GM12878 (cell line): ENCODE results near the gene ZNF462. TPM values are rescaled to one million over a fixed set of nuclear protein-coding genes. Genes with fewer than 3 reads are reported as not detected.
A peak's percentile ranks its signal among the peaks of the same experiment; 100 is the strongest.

Experiments
- ATF7 ChIP-seq: fragments of 450-650 bp; IDR thresholded peaks from 2 replicates; pipeline ENCODE4 v1.6.1; 2016; ENCODE audit warnings: low read depth, mild to moderate bottlenecking
- BCL3 ChIP-seq: IDR thresholded peaks from 2 replicates; pipeline ENCODE4 v1.6.1; 2011; ENCODE audit warnings: borderline replicate concordance, low read depth, mild to moderate bottlenecking, moderate library complexity, low read length; ENCODE audit not compliant: insufficient read depth, poor library complexity, severe bottlenecking
- CBX3 ChIP-seq: fragments of 200-600 bp; sonication (generic); IDR thresholded peaks from 2 replicates; pipeline ENCODE4 v1.6.1; 2016; ENCODE audit warnings: low read depth, borderline replicate concordance
- CREB1 ChIP-seq: IDR thresholded peaks from 2 replicates; pipeline ENCODE4 v1.6.1; 2012; ENCODE audit warnings: low read depth, mild to moderate bottlenecking, inconsistent platforms
- DPF2 ChIP-seq: fragments of 450-650 bp; IDR thresholded peaks from 2 replicates; pipeline ENCODE4 v1.6.1; 2017; ENCODE audit warnings: mild to moderate bottlenecking
- EGR1 ChIP-seq, 2 experiments: IDR thresholded peaks; 1 replicate in 1 of 2; 2 replicates in 1 of 2; pipeline ENCODE4 v1.6.1; 2011 to 2012; ENCODE audit warnings: low read depth in 2 of 2, low read length in 2 of 2, borderline replicate concordance in 1 of 2, mild to moderate bottlenecking in 1 of 2, moderate library complexity in 1 of 2
- EP300 ChIP-seq, 2 experiments: fragments of 150-350 bp in 1 of 2; IDR thresholded peaks; 2 replicates each; pipeline ENCODE4 v1.6.1; 2011 to 2012; ENCODE audit warnings: low read depth in 2 of 2, low read length in 2 of 2, borderline replicate concordance in 1 of 2, improper control_type of control experiment in 1 of 2, inconsistent platforms in 1 of 2; ENCODE audit not compliant: control insufficient read depth in 1 of 2
- FOXM1 ChIP-seq: IDR thresholded peaks from 2 replicates; pipeline ENCODE4 v1.6.1; 2012; ENCODE audit warnings: low read depth, mild to moderate bottlenecking, inconsistent platforms, low read length, moderate library complexity
- HDAC6 ChIP-seq: fragments of 200-600 bp; sonication (generic); IDR thresholded peaks from one replicate; pipeline ENCODE4 v1.8.0; 2017; ENCODE audit warnings: antibody characterized with exemption; ENCODE audit not compliant: unreplicated experiment
- IKZF1 ChIP-seq: fragments of 450-650 bp; conservative IDR thresholded peaks from 2 replicates; pipeline ENCODE4 v1.6.1; 2017; ENCODE audit warnings: antibody characterized with exemption, mild to moderate bottlenecking
- MEF2B ChIP-seq: fragments of 450-650 bp; IDR thresholded peaks from 2 replicates; pipeline ENCODE4 v1.6.1; 2018; ENCODE audit warnings: mild to moderate bottlenecking, moderate library complexity; ENCODE audit not compliant: partially characterized antibody, poor library complexity, severe bottlenecking
- NR2C1 ChIP-seq: fragments of 450-650 bp; IDR thresholded peaks from 2 replicates; pipeline ENCODE4 v1.6.1; 2017; ENCODE audit warnings: antibody characterized with exemption, mild to moderate bottlenecking, moderate library complexity
- PBX3 ChIP-seq: IDR thresholded peaks from 2 replicates; pipeline ENCODE4 v1.6.1; 2011; ENCODE audit warnings: mild to moderate bottlenecking, low read depth, low read length, moderate library complexity; ENCODE audit not compliant: insufficient replicate concordance
- POLR2AphosphoS5 ChIP-seq: IDR thresholded peaks from 2 replicates; pipeline ENCODE4 v1.6.1; 2011; ENCODE audit warnings: mild to moderate bottlenecking, low read length, inconsistent platforms
- RCOR1 ChIP-seq: conservative IDR thresholded peaks from 2 replicates; pipeline ENCODE4 v1.6.1; 2012; ENCODE audit warnings: low read depth, low read length, improper control_type of control experiment
- SUZ12 ChIP-seq: fragments of 200-600 bp; sonication (generic); IDR thresholded peaks from one replicate; pipeline ENCODE4 v1.6.1; 2018; ENCODE audit warnings: antibody characterized with exemption, mild to moderate bottlenecking; ENCODE audit not compliant: unreplicated experiment
- TARDBP ChIP-seq: IDR thresholded peaks from 2 replicates; pipeline ENCODE4 v1.6.1; 2016; ENCODE audit warnings: borderline replicate concordance
- ZBTB11 ChIP-seq: fragments of 450-650 bp; formaldehyde crosslinking; IDR thresholded peaks from 2 replicates; pipeline ENCODE4 v1.5.0; 2022; ENCODE audit warnings: mild to moderate bottlenecking, missing genetic modification characterization
- ZBTB4 ChIP-seq: fragments of 450-650 bp; formaldehyde crosslinking; IDR thresholded peaks from 2 replicates; pipeline ENCODE4 v1.4.0; 2022; ENCODE audit warnings: mild to moderate bottlenecking, moderate library complexity
- ZNF622 ChIP-seq: fragments of 450-650 bp; IDR thresholded peaks from 2 replicates; pipeline ENCODE4 v1.6.1; 2017; ENCODE audit warnings: mild to moderate bottlenecking, inconsistent platforms
- polyA plus RNA-seq, 11 experiments: library from polyadenylated mRNA; depleted of rRNA in 4 of 11; unstranded in 6 of 11; stranded (reverse) in 5 of 11; fragments of >200 nt; fragmentation: Nextera tagmentation in 4 of 11; fragmentation: Illumina TruSeq in 1 of 11; extraction: Ambion mirVana in 4 of 11; extraction: Trizol in 1 of 11; gene quantifications; 1 replicate in 1 of 11; 2 replicates in 10 of 11; pipeline versions ENCODE4 v1.2.1 to v1.2.3, GENCODE V29; 2011 to 2016; ENCODE audit warnings: inconsistent platforms in 2 of 11, missing spikeins in 2 of 11, low read depth in 1 of 11
- total RNA-seq, 4 experiments: library from RNA; depleted of rRNA in 3 of 4; stranded (reverse); fragments of >200 nt in 3 of 4; fragmentation: Illumina TruSeq in 1 of 4; extraction: Trizol in 1 of 4; gene quantifications; 2 replicates each; pipeline versions ENCODE4 v1.2.1 to v1.2.3, GENCODE V29; 2013 to 2021

Gene ZNF462
- total and polyA plus RNA-seq, 10 of the 15 experiments (the other 5 are each of a cell fraction or from before 2014, with no cell fraction given): 0.27 to 13.7 (median 0.55) TPM

- TF ChIP-seq BCL3 (no peak), CBX3 (no peak), DPF2 (peak; percentile 76), EGR1 (IDR thresholded peaks at IDR 0.05; ENCODE audit: borderline replicate concordance in 1 of 2, low read depth in 2 of 2, low read length in 2 of 2) (no peak), TARDBP (no peak), POLR2AphosphoS5 (no peak), NR2C1 (no peak), RCOR1 (no peak), ZBTB11 (CRISPR knock-in tag) (no peak), ZBTB4 (CRISPR knock-in tag) (no peak), CREB1 (no peak), SUZ12 (no peak), ATF7 (peak; percentile 52), FOXM1 (no peak), ZNF622 (no peak), HDAC6 (no peak), IKZF1 (peak; percentile 91), PBX3 (no peak), EP300 (IDR thresholded peaks at IDR 0.05; ENCODE audit: borderline replicate concordance in 1 of 2, control insufficient read depth in 1 of 2, low read depth in 2 of 2, low read length in 2 of 2) (peak; percentile 70 to 78; a peak in 2 of 4 replicates), MEF2B (peak; percentile 58)
These were observed 157.1 kb downstream of the ZNF462 start (continued) for GRCh38 chr9:107020040-107020530.
